ENCODE data around the gene SLC39A11.

SLC39A11 gene

DNA sequence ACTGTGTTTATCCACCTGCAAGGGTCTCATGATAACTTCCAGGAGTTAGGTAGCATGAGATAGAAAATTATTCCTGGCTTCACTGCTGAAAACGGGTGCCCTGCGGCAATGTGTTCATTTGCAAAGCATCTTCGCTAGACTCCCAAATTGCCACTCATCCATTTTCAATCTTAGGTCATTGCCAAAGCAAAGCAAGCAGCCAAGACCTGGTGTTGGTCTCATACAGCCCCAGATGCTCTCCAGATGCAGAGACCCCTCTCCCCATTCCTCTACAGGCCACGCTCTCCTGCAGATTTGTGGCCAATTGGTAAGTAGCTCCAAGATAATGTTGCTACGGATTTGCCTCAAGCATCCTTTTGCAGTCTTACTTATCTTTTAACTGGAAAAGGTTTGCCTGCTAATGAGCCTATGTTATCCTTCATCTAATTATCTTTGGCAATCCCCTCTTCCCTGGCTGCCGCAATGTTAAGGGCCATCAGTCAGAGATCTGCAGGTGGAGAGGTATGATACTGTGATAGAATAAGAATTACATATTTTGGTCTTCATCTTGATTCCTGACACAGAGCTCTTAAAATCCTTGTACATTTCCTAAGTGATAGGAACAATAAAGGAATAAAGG, 222.0 kb downstream of the SLC39A11 start:
- no peak for DNase-seq (ENCODE audit: low read depth)

DNA sequence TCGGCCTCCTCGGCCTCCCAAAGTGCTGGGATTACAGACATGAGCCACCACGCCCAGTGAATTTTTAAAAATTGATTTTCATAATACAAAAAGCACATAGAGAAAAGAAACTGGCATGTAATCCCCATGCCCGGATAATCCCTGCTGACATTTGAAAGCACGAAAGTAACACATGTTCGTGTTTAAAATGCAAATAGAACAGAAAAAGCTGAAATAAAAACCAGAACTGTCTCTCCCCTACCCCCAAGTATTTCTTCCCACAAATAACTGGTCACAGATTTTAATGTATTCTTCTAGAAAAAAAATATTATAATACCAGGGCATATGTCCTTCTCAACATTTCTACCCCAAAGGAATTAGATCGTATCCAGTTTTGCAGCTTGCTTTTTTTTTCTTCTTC, 222.9 kb downstream of the SLC39A11 start:
- DNase-seq (ENCODE audit: low read depth) = no peak

- DNase-seq (ENCODE audit: low read depth) = no peak
These were observed 226.5 kb downstream of the SLC39A11 start for GRCh38 chr17:72865954-72866353.

DNA sequence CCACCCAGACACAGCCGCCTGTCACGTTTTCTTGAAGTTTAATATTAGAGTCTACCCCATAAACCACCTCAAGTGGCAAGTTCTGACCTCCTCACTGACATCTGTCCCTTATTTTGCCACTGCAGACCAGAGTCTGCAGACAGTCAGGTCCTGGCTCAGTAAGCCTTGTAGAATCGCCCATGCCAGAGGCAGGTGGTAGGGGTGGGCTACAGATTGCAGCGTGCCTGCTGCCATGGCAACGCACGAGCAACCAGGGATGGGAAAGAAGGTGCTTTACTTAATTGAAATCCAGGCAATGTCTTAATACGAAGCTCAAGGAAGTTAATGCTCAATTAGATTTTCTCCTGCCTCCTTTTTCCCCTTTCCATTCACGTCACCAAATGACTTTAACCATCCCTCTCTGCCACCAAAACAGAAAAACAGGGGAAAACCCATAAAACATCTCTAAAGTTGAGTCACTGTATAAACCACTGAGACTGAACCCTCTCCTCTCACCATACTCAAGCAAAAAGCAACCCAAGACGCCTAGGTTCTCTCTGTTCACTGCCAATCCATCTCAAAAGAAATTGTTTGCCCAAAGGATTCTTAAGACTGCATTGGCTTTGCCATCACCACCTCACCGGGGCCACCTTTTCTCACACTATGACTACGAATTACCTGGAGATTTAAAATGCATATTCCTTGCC, 228.8 kb downstream of the SLC39A11 start:
- no peak for DNase-seq (ENCODE audit: low read depth)

DNA sequence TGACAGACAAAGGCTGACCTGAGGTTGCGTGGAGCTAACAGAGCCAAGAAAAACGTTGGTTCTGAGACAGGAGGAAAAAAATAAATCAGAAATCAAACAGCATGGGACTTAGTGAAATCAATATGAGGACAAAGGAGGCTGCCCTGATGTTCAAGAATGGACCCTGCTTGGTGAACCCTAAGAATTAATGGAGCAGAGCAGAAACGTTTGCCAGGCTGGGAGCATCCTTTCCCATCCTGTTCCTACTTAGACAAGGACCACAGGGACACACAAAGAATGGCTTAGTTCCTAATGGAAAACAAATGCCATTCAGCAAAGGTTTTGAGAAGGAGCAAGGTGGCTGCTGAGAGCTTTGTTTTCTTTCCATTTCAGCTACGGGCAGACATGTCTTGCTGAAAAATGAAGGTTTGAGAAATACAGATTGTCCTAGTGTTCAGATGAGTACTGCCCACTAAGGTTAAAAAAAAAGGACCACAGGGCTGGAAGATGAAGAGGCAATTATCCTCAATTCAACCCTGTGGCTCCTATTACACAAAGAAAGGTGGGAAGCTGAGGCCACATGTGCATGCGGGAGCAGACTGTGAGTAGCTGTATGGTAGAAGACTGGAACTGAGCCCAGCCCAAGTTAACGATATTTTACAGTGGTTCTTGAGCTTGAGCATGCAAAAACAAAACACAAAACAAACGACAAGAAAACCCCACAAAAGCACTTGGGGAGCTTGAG, 230.1 kb downstream of the SLC39A11 start:
- DNase-seq (ENCODE audit: low read depth) = no peak

GRCh38 chr17:72861811-72862210, 230.7 kb downstream of the SLC39A11 start:
- DNase-seq (ENCODE audit: low read depth) = no peak

GRCh38 chr17:72860778-72861177, 231.7 kb downstream of the SLC39A11 start:
- no peak for DNase-seq (ENCODE audit: low read depth)

- no peak for DNase-seq (ENCODE audit: low read depth)
These were observed 233.5 kb downstream of the SLC39A11 start for GRCh38 chr17:72858826-72859495.

DNA sequence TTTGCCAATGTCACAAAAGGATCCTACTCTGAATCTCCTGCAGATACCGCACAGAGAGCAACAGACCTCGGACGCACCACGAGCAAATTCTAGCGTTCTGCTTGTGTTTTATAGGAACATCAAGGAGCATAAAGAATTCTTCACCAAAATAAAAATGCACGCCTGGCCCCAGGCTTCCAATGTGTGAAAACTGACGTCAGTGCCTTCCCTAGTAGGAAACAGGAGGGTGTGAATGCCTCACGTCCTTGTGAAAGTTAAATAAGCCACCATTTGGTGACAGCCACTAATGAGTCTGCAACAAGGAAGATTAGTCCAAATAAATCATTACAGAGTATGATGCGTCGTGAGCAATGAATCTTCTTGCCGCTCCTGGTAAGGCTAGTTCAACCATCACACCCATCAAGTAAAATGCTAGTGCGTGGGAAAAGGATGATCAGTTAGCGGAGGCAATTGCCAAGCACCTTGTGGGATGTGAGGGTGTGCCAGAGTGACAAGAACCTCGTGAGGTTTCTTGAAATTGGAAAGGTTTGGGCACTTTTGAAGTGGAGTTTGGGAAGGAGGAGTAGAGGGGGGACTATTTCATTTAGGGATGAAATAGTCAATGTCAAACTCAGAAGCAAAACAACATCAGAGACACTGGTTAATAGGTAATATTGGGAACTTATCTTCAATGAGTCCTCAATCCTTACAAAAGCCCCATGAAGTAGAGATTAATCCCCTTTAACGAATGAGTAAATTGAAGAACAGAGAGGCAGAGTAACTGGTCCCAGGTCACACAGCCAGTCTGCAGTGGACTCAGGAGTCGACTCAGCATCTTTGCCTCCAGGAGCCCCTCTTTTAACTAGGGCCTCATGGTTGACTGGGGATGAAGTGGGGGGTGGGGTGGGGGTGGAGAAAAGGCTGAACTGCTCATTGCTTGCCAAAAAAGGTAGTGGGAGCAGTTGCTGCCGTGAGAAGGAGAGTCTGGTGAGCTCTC, 238.8 kb downstream of the SLC39A11 start:
- no peak for DNase-seq (ENCODE audit: low read depth)

DNA sequence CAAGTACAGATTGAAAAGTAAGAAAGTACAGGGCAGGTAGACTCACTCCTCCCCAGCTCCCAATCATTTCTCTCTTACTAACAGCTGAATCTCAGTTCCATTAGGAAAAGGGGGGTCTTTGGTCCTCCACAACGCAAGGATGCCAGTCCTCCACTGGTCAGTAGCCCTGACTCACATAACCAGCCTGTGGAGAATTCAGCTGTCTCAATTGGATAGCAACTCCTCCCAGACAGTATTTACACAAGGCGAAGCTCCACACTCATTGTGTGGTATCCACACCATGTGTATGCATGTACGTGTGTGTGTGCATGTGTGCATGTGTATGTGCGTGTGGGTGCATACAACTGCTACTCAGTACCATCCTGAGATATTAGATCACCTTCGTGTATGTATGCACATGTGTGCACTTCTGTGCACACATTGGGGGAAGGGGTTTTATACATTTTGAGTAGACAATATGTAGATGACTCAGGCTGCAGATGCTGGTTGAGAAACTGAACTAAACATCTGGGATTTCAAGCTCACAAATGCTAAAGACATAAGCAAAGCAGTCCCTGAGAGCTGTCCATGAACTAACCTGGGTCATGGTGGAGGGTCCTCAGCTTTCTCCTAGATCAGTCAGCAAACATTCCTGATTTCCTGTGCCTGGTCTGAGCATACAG, 240.1 kb downstream of the SLC39A11 start:
- no peak for DNase-seq (ENCODE audit: low read depth)

DNA sequence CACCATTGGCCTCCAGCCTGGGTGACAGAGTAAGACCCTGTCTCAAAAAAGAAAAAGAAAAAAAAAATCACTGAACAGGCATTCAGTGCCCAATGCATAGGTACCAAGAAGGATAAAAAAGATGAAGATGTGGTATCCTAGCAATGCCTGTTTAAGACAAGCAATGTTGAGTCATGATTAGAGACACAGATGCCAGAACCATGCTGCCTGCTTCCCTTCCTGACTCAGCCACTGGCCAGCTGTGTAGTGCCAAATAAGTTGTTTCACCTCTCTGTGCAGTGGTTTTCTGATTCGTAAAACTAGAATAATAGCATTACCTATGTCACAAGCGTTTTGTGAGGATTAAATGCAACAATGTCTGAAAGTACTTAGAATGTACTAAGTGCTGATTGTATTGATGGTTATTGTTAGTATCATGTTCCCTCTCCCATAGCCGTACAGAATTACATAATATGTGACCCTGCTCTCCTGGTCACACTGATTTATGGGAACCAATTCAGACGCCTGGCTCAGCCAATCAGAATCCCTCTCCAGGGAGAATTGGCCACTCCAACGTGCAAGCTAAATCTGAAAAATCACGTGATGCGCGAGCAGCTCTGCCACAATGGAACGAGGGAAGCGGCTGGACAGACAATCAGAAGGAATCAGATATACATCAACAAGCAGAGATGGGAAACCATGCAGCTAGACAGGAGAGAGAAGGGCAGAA, 241.9 kb downstream of the SLC39A11 start:
- no peak for DNase-seq (ENCODE audit: low read depth)

GRCh38 chr17:72846399-72846798, 246.1 kb downstream of the SLC39A11 start:
- no peak for DNase-seq (ENCODE audit: low read depth)

DNA sequence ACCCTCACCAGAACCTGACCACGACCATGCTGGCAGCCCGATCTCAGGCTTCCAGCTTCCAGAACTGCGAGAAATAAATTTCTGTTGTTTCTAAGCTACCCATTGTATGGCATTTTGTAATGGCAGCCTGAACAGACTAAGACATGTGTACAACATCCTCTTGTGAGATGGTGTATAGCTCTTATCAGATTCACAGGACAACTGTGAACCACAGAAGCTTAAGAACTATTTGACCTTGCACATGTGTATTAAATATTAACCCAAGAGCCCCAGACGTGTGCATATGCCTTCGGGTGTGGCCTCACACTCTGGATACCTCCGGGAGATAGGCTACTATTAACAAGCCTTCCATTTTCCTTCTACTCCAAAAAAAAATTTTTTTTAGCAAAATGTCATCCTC, 248.9 kb downstream of the SLC39A11 start:
- no peak for DNase-seq (ENCODE audit: low read depth)

- DNase-seq (ENCODE audit: low read depth) = no peak
These were observed 252.5 kb downstream of the SLC39A11 start for GRCh38 chr17:72840019-72840418.

DNA sequence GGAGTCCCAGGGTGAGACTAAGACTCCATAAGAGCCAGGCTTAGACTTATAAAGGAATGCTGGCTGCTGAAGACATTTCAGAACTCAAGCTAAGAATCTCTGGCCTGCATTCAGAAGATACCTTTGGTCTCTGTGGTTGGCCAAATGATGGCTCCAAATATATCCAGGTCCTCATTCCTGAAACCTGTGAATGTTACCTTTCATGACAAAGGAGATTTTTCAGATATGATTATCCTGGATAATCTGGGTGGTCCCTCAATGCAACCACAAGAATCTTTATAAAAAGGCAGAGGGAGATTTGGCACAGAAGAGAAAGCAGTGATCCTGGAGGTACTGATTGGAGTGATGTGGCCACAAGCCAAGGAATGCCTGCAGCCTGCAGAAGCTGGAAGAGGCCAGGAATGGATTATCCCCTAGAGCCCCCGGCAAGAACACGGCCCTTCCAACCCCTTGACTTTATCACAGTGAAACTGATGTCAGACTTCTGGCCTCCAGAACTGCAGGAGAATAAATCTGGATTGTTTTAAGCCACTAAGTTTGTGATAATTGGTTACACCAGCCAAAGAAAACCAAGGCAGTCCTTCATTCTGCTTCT, 253.3 kb downstream of the SLC39A11 start:
- DNase-seq (ENCODE audit: low read depth) = no peak

DNA sequence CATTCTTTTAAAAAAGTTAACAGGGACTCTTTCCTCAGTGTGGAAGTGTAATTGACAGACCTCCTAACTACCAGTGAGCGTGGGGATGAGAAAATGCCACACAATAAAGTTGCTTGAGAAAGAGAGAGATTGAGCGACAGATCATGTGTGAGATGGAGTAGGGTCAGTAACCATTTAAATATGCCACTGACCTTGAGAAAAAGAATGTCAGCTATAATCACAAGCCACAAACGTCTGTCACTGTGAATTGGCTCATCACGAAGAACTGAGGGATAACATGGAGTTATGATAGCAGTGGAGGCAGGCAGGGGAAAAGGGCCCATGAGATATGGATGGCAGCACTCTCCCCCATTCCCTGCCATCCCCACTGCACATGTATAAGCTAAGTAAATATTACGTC, 253.9 kb downstream of the SLC39A11 start:
- DNase-seq (ENCODE audit: low read depth) = no peak

- no peak for DNase-seq (ENCODE audit: low read depth)
These were observed 254.4 kb downstream of the SLC39A11 start for GRCh38 chr17:72838068-72838467.

DNA sequence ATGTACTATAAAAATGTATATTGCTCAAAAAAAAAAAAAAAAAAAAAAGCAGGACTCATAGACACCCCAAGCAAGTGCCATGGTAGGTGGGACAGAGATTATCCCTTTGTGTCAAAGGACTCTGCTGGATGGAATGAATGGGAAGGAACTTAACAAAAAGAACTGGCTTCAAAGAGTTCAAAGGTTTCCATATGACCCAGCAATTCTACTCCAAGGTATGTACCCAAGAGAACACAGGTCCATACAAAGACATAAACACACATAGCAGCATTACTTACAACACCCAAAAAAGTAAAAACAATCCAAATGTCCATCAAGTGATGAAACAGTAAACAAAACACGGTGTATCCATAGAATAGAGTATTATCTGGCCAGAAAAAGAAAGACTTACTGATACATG, 255.2 kb downstream of the SLC39A11 start:
- no peak for DNase-seq (ENCODE audit: low read depth)

DNA sequence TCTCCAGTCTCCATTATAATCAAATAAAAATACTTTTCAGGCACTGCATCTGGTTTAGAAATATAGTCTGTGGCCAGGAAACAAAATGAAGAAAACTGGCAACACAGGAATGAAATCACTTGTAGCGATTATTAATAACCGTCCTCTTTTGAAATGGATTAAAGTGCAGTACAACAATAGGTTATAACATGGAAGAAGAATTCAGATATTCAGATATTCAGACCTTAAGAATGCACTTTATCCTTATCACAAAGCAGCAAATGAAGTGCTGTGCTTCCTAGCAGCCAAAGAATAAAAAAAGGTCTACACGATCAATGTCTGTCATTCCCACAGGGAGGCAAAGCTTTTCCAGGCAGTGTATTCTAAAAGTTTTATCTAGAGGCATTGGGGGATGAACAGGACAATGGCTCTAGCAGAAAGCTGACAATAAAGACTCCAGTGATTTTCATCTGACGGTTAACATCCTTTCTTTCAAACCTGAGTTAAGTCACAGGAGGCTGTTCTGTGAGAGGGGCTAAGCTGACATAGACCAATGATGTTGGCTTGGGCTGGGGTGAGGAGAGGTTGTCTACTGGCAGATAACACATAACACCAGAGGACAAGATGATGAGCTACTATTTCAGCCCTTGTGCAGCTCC, 259.2 kb downstream of the SLC39A11 start:
- no peak for DNase-seq (ENCODE audit: low read depth)

Data from T follicular helper cell (primary cell).